Posterior vena cava (tissue), 2 donors: ENCODE data around the gene HDAC4. TPM values are rescaled to one million over a fixed set of nuclear protein-coding genes. Genes with fewer than 3 reads are reported as not detected.
"Not testable (repeated sequence)": the region's sequence is repeated elsewhere in the genome, so short reads cannot be mapped to it uniquely, and the experiment has no call there.

Experiments
- DNase-seq: peaks from one replicate; pipeline ENCODE4 v3.0.0-alpha.2; 2020; ENCODE audit warnings: low spot score
- intact Hi-C, 2 donors: fragments of 100-400 bp; cut with DNase I; formaldehyde crosslinking; loops; one replicate each; pipeline versions ENCODE4 v1.14.1 to v1.14.2; 2022 to 2023
- total RNA-seq, 2 donors: library from RNA; stranded (reverse); fragmentation: NEBNext Ultra II Directional; extraction: Animal tissue kit (Norgen Biotek cat#: 25700); gene quantifications; one replicate each; pipeline ENCODE4 v1.2.1, GENCODE V29; 2021
- donor health status: DM: yes; HTN: yes; CAD: no.
- donor health status: DM: yes; HTN: yes; CAD: no.

The HDAC4 gene
- total RNA-seq, 2 donors from 2014 or later, result 47.6 to 66.9 TPM

- DNase-seq, result no peak
- intact Hi-C loops, result no loop called here
Observed at GRCh38 chr2:239084007-239084406, 316.8 kb downstream of the HDAC4 start.

- DNase-seq, result no peak
- intact Hi-C loops, result no loop called here
Observed at GRCh38 chr2:239082425-239082824, 318.4 kb downstream of the HDAC4 start.

GRCh38 chr2:239081622-239082021 is 319.2 kb downstream of the HDAC4 start:
- DNase-seq, result no peak
- intact Hi-C loops, result no loop called here

- intact Hi-C loops, result no loop called here
Observed at GRCh38 chr2:239081046-239081445, 319.8 kb downstream of the HDAC4 start.

GRCh38 chr2:239079671-239080294 is 321.0 kb downstream of the HDAC4 start:
- intact Hi-C loops, result no loop called here
- DNase-seq, result no peak

More at GRCh38 chr2:239081046-239081445, 319.8 kb downstream of the HDAC4 start:
- DNase-seq, result no peak

- intact Hi-C loops, result no loop called here
- no peak for DNase-seq
Observed at GRCh38 chr2:239078128-239078924, 322.5 kb downstream of the HDAC4 start.

- DNase-seq, result no peak
- intact Hi-C loops, result no loop called here
Observed at GRCh38 chr2:239077260-239077659, 323.6 kb downstream of the HDAC4 start.

GRCh38 chr2:239075918-239076758 is 324.7 kb downstream of the HDAC4 start:
- intact Hi-C loops, result no loop called here
- DNase-seq, result no peak

- no peak for DNase-seq
- intact Hi-C loops, result no loop called here
Observed at GRCh38 chr2:239073745-239074530, 326.9 kb downstream of the HDAC4 start.

GRCh38 chr2:239073270-239073669 is 327.6 kb downstream of the HDAC4 start:
- no peak for DNase-seq
- intact Hi-C loops, result no loop called here

- intact Hi-C loops, result no loop called here
- no peak for DNase-seq
Observed at GRCh38 chr2:239072786-239073185, 328.0 kb downstream of the HDAC4 start.

- DNase-seq, result no peak
- intact Hi-C loops, result no loop called here
Observed at GRCh38 chr2:239070466-239070865, 330.4 kb downstream of the HDAC4 start.

GRCh38 chr2:239069362-239070333 is 331.2 kb downstream of the HDAC4 start:
- DNase-seq, intact Hi-C loops: not testable (repeated sequence)

- no peak for DNase-seq
- intact Hi-C loops, result no loop called here
Observed at GRCh38 chr2:239068411-239068810, 332.4 kb downstream of the HDAC4 start.

GRCh38 chr2:239067196-239067865 is 333.5 kb downstream of the HDAC4 start:
- DNase-seq, result no peak
- intact Hi-C loops, result no loop called here

GRCh38 chr2:239066597-239066996 is 334.2 kb downstream of the HDAC4 start:
- no peak for DNase-seq
- intact Hi-C loops, result no loop called here

GRCh38 chr2:239065962-239066361 is 334.9 kb downstream of the HDAC4 start:
- intact Hi-C loops, result no loop called here

GRCh38 chr2:239065537-239065936 is 335.3 kb downstream of the HDAC4 start:
- intact Hi-C loops, result no loop called here
- no peak for DNase-seq

More at GRCh38 chr2:239065962-239066361, 334.9 kb downstream of the HDAC4 start:
- DNase-seq, result no peak
